HepG2 (cell line): ENCODE measurements around the gene ODC1. TPM values are rescaled to one million over a fixed set of nuclear protein-coding genes. Genes with fewer than 3 reads are reported as not detected.

Experiments
- ATAC-seq: fragments of 200-7000 bp; cut with Tn5 transposase; 3 replicates; pipeline ENCODE4 v1.9.1; 2020; ENCODE audit warnings: mild to moderate bottlenecking, moderate library complexity
- BruUV-seq: library from RNA; stranded (reverse); fragments of 400-500 nt; replicated peaks from 2 replicates; lab custom pipeline; 2021; lab: Mats Ljungman, UMichigan
- CTCF ChIA-PET: fragments of 300-600 bp; formaldehyde crosslinking; extraction: SDS; loops from one replicate; lab custom pipeline; 2021; ENCODE audit warnings: low total read pairs, inconsistent platforms, low intra/inter-chr PET ratio; lab: Yijun Ruan, JAX
- POLR2A ChIA-PET: fragments of 350-600 bp; sonication (Branson Sonifier 250); formaldehyde crosslinking; loops from one replicate; lab custom pipeline; 2020; ENCODE audit warnings: antibody characterized with exemption, inconsistent platforms; lab: Yijun Ruan, JAX
- DNase-seq: peaks from one replicate; pipeline ENCODE4 v3.0.0-alpha.2; 2015; ENCODE audit warnings: low spot score
- FAIRE-seq: peaks from 3 replicates; lab custom pipeline; 2011; peaks lifted over from hg19 to GRCh38; lab: Jason Lieb, UNC
- H2AFZ ChIP-seq: one replicate; pipeline ENCODE4 v1.6.1; 2011; ENCODE audit warnings: low read length, inconsistent platforms
- H3K27ac ChIP-seq: fragments of 300-600 bp; 3 replicates; pipeline ENCODE4 v1.8.0; 2011; ENCODE audit warnings: mixed run types, mild to moderate bottlenecking, mixed read lengths, low read length, inconsistent platforms; ENCODE audit not compliant: insufficient read depth; ENCODE audit errors: extremely low read length
- H3K27me3 ChIP-seq, 2 experiments: fragments of 200-600 bp in 1 of 2; 2 replicates in 1 of 2; 3 replicates in 1 of 2; pipeline versions ENCODE4 v1.6.0 to v1.8.0; 2011; ENCODE audit warnings: low read length in 2 of 2, mild to moderate bottlenecking in 2 of 2, moderate library complexity in 2 of 2, inconsistent platforms in 1 of 2; ENCODE audit not compliant: insufficient read depth in 2 of 2, control insufficient read depth in 1 of 2
- H3K36me3 ChIP-seq, 2 experiments: fragments of 200-600 bp in 1 of 2; replicated peaks in 1 of 2; 2 replicates in 1 of 2; 3 replicates in 1 of 2; pipeline versions ENCODE4 v1.5.1 to v1.8.0; 2011; ENCODE audit warnings: low read length in 2 of 2, inconsistent platforms in 1 of 2; ENCODE audit not compliant: insufficient read depth in 2 of 2, control insufficient read depth in 1 of 2
- H3K4me1 ChIP-seq: 2 replicates; pipeline ENCODE4 v1.5.1; 2012; ENCODE audit warnings: low read length, inconsistent platforms; ENCODE audit not compliant: insufficient read depth
- H3K4me2 ChIP-seq: 2 replicates; pipeline ENCODE4 v1.6.0; 2011; ENCODE audit warnings: low read depth, low read length, inconsistent platforms
- H3K4me3 ChIP-seq, 3 experiments: fragments of 200-600 bp in 1 of 3; sonication (generic), shearing (Covaris generic) in 1 of 3; replicated peaks in 1 of 3; 2 replicates each; pipeline ENCODE4 v1.5.1; 2011 to 2016; ENCODE audit warnings: low read length in 3 of 3, inconsistent platforms in 2 of 3, low read depth in 2 of 3, mild to moderate bottlenecking in 2 of 3, control low read depth in 1 of 3, mixed read lengths in 1 of 3; ENCODE audit not compliant: insufficient read depth in 1 of 3
- H3K79me2 ChIP-seq: one replicate; pipeline ENCODE4 v1.6.1; 2011; ENCODE audit warnings: low read length, inconsistent platforms; ENCODE audit not compliant: insufficient read depth
- H3K9ac ChIP-seq: 2 replicates; pipeline ENCODE4 v1.6.0; 2011; ENCODE audit warnings: mild to moderate bottlenecking, low read depth, low read length, inconsistent platforms; ENCODE audit not compliant: insufficient read depth
- H3K9me3 ChIP-seq: 2 replicates; pipeline ENCODE4 v1.5.1; 2012; ENCODE audit warnings: mild to moderate bottlenecking, low read length
- H4K20me1 ChIP-seq: 2 replicates; pipeline ENCODE4 v1.6.0; 2011; ENCODE audit warnings: inconsistent platforms, mild to moderate bottlenecking, low read length, moderate library complexity; ENCODE audit not compliant: insufficient read depth
- ATF6 ChIP-seq: sonication (generic); formaldehyde crosslinking; conservative IDR thresholded peaks from 2 replicates; pipeline ENCODE4 v1.4.0; 2020; ENCODE audit warnings: missing genetic modification reagents
- CEBPB ChIP-seq: IDR thresholded peaks from 2 replicates; pipeline ENCODE4 v1.6.1; 2011; ENCODE audit warnings: low read depth, low read length, improper control_type of control experiment, borderline replicate concordance
- EHMT2 ChIP-seq: fragments of 200-600 bp; sonication (generic); IDR thresholded peaks from 2 replicates; pipeline ENCODE4 v1.7.0; 2017; ENCODE audit warnings: antibody characterized with exemption, low read depth, low read length, borderline replicate concordance
- LBX2 ChIP-seq: sonication (generic); formaldehyde crosslinking; IDR thresholded peaks from 2 replicates; pipeline ENCODE4 v1.5.0; 2020; ENCODE audit warnings: missing genetic modification reagents, mild to moderate bottlenecking, borderline replicate concordance
- RBM39 ChIP-seq: fragments of 200-400 bp; formaldehyde crosslinking; IDR thresholded peaks from one replicate; pipeline ENCODE4 v1.6.1; 2018; ENCODE audit warnings: antibody characterized with exemption, mild to moderate bottlenecking, low read depth, low read length; ENCODE audit not compliant: poor library complexity, severe bottlenecking
- SALL2 ChIP-seq: sonication (generic); formaldehyde crosslinking; IDR thresholded peaks from 2 replicates; pipeline ENCODE4 v1.8.1; 2023; ENCODE audit warnings: mild to moderate bottlenecking, missing genetic modification reagents, inconsistent platforms
- ZNF160 ChIP-seq: sonication (generic); formaldehyde crosslinking; IDR thresholded peaks from 2 replicates; pipeline ENCODE4 v1.8.0; 2022; ENCODE audit warnings: mild to moderate bottlenecking, inconsistent platforms, missing genetic modification reagents
- ZNF234 ChIP-seq: sonication (generic); formaldehyde crosslinking; conservative IDR thresholded peaks from 2 replicates; pipeline ENCODE4 v1.5.1; 2020; ENCODE audit warnings: mild to moderate bottlenecking, missing genetic modification reagents
- ZNF317 ChIP-seq: sonication (generic); formaldehyde crosslinking; IDR thresholded peaks from 2 replicates; pipeline ENCODE4 v1.5.0; 2020; ENCODE audit warnings: mild to moderate bottlenecking, missing genetic modification reagents
- ZNF414 ChIP-seq: sonication (generic); formaldehyde crosslinking; IDR thresholded peaks from 2 replicates; pipeline ENCODE4 v1.5.0; 2020; ENCODE audit warnings: missing genetic modification reagents
- ZNF530 ChIP-seq: sonication (generic); formaldehyde crosslinking; IDR thresholded peaks from 2 replicates; pipeline ENCODE4 v1.5.0; 2020; ENCODE audit warnings: low read depth, mild to moderate bottlenecking, missing genetic modification reagents
- ZNF549 ChIP-seq: sonication (generic); formaldehyde crosslinking; IDR thresholded peaks from 2 replicates; pipeline ENCODE4 v1.5.0; 2020; ENCODE audit warnings: missing genetic modification reagents
- ZNF687 ChIP-seq: sonication (generic); formaldehyde crosslinking; IDR thresholded peaks from 2 replicates; pipeline ENCODE4 v1.5.1; 2020; ENCODE audit warnings: mild to moderate bottlenecking, missing genetic modification reagents, moderate library complexity
- ZNF781 ChIP-seq: sonication (generic); formaldehyde crosslinking; IDR thresholded peaks from 2 replicates; pipeline ENCODE4 v1.5.1; 2020; ENCODE audit warnings: borderline replicate concordance, mild to moderate bottlenecking, missing genetic modification reagents; ENCODE audit errors: not compliant biosample characterization
- WGBS: methylation state at CpG from one replicate; pipeline ENCODE4 v1.1.6; 2017; ENCODE audit warnings: low lambda C conversion rate; 5-methylcytosine and 5-hydroxymethylcytosine counted together
- in situ Hi-C: cut with HindIII; loops from 2 replicates; pipeline ENCODE4 v1.10.0; 2017; ENCODE audit warnings: low pct_unique_long_range_greater_than_20kb; ENCODE audit not compliant: extremely low pct_ligation_motif_present
- intact Hi-C: fragments of 100-400 bp; cut with micrococcal nuclease; formaldehyde crosslinking; loops from one replicate; pipeline ENCODE4 v1.10.0; 2022; ENCODE audit not compliant: unreplicated experiment
- polyA plus RNA-seq, 8 experiments: library from polyadenylated mRNA; depleted of rRNA in 3 of 8; stranded (reverse) in 7 of 8; unstranded in 1 of 8; fragments of >200 nt; fragmentation: Illumina TruSeq in 4 of 8; extraction: Trizol in 4 of 8; gene quantifications; 2 replicates each; pipeline versions ENCODE4 v1.2.1 to v1.2.3, GENCODE V29; 2011 to 2016; ENCODE audit warnings: low read depth in 4 of 8, missing spikeins in 1 of 8, mixed read lengths in 1 of 8; ENCODE audit not compliant: insufficient read depth in 1 of 8
- total RNA-seq, 5 experiments: library from RNA; depleted of rRNA; stranded (reverse); fragments of >200 nt; fragmentation: Illumina TruSeq; extraction: Trizol; gene quantifications; 2 replicates each; pipeline ENCODE4 v1.2.3, GENCODE V29; 2016; ENCODE audit warnings: low read depth in 1 of 5

Gene ODC1
- total and polyA plus RNA-seq, 2 of the 13 experiments (the other 11 are each of a cell fraction or from before 2014, with no cell fraction given): 142 to 371 TPM

- peak; percentile 20; the same call in 1 of the 2 replicates for TF ChIP-seq ZNF687 (CRISPR knock-in tag)
- TF ChIP-seq ZNF414 (CRISPR knock-in tag): no peak
- TF ChIP-seq, all 625 proteins: peak for 15
These were observed 42.7 kb upstream of the ODC1 start (continued) for GRCh38 chr2:10490806-10491291.

- WGBS: 48% methylated on average over 13 of the region's 13 CpGs
- DNase-seq: no peak
- 0 out of 2 replicates have a peak, but pooled peaks cover 4% of the 10 kb centered on the region for H3K9me3 ChIP-seq
- H3K9ac ChIP-seq: no peak overlapping the region
- H2AFZ ChIP-seq: no peak overlapping the region
- ChIA-PET POLR2A (no interaction called here), CTCF (no interaction called here)
- in situ Hi-C loops (no loop called here), intact Hi-C loops (loop anchor here (5.0 kb wide), 1 partner anchor 38 kb away; no protein-coding TSS in a partner anchor)
- no peak overlapping the region for H3K4me2 ChIP-seq
- BruUV-seq: no TSS peak
- H3K27me3 ChIP-seq: peaks cover 11 to 62% of the 10 kb centered on the region in 2 experiments; a peak in 4 of 5 replicates
- no peak overlapping the region for H3K4me3 ChIP-seq
- no peaks in the 10 kb centered on the region for H4K20me1 ChIP-seq
- no peaks in the 10 kb centered on the region for H3K36me3 ChIP-seq
- FAIRE-seq: no peak
- no peak overlapping the region for H3K27ac ChIP-seq
- no peak for ATAC-seq
- peaks cover 46% of the 10 kb centered on the region for H3K4me1 ChIP-seq
- H3K79me2 ChIP-seq: no peaks in the 10 kb centered on the region
- peak; percentile 62; the same call in 1 of the 2 replicates for TF ChIP-seq CEBPB
- TF ChIP-seq EHMT2: no peak
- TF ChIP-seq ZNF317 (CRISPR knock-in tag): no peak
- no peak for TF ChIP-seq ATF6
- no peak for TF ChIP-seq RBM39
- no peak for TF ChIP-seq ZNF160
- no peak for TF ChIP-seq ZNF549
- TF ChIP-seq ZNF234 (CRISPR knock-in tag): no peak
- TF ChIP-seq SALL2: no peak
- TF ChIP-seq ZNF781 (CRISPR knock-in tag): no peak
- no peak for TF ChIP-seq ZNF530
- TF ChIP-seq LBX2: no peak
These were observed 41.9 kb upstream of the ODC1 start for GRCh38 chr2:10489842-10490555.
